ENCODE data around the gene PTPRN. TPM values are rescaled to one million over a fixed set of nuclear protein-coding genes. Genes with fewer than 3 reads are reported as not detected.
"Not testable (repeated sequence)": the region's sequence is repeated elsewhere in the genome, so short reads cannot be mapped to it uniquely, and the experiment has no call there.

PTPRN gene
- total RNA-seq, 1 donor from 2014 or later: 0.35 TPM

DNA sequence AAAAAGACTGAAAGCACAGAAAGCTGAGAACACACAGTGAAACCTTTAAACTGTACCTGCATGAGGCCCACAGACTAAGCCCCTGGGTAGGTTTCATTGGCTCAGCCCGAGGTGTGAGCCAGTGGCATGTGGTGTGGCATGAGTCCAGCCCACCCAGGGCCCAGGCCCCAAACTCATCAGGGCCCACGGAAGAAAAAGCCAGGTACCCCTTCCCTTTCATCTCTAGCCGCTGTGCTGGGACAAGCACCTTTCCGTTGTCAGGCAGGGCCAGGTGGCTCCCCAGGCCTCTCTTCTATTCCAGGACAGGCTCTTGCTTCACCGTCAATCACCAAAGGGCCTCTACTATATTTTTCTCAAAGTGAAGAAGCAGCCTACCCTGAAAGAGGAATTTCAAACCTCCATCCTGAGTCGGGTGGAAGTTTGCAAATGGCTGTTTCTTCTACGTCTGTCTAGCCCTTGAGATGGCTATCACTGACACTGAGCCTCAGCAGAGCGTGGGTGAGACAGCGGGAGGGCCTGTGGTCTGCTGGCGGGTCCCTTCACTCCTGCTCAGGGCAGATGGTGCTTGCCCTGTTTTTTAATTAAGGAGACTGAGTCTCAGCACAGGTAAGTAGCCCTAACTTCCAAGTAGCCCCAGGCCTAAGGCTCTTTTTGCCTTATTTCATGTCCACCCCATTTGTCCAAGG is 21.5 kb downstream of the PTPRN start:
- DNase-seq (ENCODE audit: low read depth): no peak

DNA sequence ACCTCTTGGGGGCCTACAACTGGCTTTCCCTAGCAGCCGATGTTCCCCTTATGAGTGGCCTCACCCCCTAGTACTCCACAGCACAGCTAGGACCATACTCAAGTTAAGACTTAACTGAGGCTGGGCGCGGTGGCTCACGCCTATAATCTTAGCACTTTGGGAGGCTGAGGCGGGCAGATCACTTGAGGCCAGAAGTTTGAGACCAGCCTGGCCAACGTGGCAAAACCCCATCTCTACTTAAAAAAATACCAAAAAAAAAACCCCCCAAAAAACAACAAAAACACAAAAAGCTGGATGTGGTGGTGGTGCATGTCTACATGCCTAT is 22.1 kb downstream of the PTPRN start:
- DNase-seq (ENCODE audit: low read depth): not testable (repeated sequence)

DNA sequence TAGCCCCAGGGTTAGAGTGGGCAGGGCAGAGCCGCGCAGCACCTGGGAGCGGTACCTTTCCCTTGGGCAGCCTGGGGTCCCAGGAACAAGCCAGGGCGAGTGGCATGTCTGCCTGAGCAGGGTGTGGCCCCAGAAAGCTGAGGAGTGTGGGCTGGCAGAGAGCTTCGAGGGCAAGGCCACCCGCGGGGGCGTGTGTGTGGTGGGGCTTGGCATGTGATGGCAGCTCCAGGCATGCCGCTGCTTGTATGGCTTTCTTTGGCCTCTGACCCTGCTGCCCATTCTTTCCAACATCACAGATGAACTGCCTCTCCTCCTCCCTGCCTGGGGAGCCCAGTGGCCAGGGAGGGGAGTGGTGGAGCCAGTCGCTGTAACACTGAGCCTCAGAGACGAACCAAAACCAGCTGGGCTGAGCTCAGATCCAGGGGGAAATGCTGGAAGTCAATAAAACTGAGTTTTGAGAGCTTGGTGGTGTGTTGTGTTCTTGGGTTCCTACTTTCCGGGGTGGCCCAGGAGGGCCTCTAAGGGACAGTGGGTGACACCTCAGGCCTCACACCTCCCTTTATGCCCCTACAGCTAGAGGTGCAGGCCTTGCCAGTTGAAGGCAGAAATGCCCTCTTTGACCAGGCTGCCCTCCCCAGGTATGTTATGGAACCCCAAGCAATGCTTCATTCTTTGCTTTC is 22.6 kb downstream of the PTPRN start:
- DNase-seq (ENCODE audit: low read depth): peak; percentile 30

DNA sequence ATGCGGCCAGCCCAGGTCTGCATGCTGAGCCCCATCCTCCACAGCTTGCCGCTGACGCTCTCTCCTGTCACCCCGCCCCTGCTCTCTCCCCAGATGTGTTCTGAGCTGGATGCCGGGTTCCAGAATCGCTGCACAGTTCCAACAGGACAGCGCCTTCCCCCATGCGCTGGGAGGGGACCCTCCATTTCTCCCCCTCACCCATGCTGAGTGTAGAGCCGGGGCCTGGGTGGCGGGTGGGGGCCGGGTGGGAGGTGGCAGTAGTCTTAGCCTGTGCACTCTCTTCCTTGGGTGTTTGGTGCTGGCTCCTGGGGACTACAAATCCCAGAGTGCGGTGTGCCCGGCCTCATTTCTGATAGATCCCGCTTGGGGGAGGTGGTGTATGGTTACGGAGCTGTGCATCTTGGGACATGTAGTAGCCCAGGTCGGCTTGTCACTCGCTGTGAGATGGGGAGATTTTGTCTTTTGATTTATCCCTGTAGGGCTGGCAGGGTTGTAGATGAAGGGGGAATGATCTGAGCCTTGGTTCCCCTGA is 23.2 kb downstream of the PTPRN start:
- no peak for DNase-seq (ENCODE audit: low read depth)

DNA sequence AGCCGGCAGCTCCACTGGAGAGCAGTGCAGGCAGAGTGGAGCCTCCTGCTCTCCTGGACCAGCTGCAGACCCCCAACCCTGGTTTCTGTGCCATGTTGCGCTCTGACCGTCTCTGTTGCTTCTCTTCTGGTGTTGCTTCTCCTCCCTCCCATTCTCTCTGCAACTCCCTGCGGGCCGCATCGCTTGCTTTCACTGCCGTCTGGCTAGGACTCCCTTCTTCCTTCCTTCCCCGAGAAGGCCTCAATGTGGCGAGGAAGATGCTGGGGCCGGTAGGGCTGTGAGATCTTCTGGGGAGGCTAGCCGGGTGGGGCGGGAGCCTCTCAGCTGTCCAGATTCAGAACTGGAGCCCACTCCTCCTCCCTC is 23.8 kb downstream of the PTPRN start:
- no peak for DNase-seq (ENCODE audit: low read depth)

DNA sequence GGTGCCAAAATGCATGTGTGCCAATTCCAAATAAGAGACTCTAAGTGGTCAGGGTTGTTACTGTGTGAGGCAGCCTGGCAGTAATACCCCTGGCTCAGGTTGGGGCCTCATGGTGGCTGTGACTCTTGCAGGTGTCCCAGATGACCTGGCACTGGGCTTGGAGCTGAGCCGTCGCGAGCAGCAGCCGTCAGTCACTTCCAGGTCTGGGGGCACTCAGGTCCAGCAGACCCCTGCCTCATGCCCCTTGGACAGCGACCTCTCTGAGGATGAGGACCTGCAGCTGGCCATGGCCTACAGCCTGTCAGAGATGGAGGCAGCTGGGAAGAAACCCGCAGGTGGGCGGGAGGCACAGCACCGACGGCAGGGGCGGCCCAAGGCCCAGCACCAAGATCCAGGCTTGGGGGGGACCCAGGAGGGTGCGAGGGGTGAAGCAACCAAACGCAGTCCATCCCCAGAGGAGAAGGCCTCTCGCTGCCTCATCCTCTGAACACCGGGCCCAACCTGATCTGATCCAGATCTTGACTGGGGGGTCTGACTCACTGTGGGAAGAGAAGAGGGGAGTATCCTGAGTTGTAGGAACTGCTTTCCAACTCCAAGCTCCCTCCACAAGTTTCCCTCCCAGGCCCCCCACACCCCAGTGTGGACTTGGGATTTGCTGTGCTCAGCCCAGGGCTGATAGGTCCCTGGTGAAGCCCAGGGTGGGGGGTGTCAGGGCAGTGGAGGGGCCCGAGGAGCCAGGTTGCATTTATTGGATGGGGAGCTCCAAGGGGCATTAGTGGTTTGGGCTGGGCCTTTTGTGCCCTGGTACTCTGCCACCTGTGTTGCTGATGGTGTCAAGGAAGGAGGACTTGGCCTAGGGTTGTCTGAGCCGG is 24.5 kb downstream of the PTPRN start:
- no peak for DNase-seq (ENCODE audit: low read depth)

DNA sequence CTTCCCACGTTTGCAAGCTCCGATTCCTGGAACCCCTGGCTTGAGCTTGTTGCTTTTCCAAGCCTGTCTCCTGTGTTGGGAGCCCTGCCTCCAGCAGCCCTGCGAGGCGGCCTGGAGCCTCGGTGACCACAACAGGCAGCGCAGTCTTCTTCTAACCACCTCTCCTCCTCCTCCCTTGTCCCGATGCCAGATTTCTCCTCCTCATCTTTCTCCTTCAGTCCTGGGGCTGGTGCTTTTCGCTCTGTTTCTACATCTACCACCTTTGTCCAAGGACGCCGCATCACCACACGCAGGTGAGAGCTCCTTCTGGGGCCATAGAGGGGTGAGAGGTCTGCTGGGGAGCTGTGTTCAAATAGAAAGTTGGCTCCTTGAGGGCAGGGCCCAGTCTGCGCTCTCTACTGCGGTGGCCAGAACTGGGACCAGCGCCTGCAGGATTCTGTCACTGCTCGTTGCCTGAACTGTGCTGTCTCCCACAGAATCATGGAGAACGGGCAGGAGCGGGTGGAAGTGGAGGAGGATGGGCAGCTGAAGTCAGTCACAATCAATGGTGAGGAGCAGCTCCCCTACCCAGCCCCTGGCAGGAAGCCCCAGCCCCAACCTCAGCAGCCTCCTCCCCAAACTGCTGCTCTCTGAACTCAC is 26.1 kb downstream of the PTPRN start:
- no peak for DNase-seq (ENCODE audit: low read depth)

DNA sequence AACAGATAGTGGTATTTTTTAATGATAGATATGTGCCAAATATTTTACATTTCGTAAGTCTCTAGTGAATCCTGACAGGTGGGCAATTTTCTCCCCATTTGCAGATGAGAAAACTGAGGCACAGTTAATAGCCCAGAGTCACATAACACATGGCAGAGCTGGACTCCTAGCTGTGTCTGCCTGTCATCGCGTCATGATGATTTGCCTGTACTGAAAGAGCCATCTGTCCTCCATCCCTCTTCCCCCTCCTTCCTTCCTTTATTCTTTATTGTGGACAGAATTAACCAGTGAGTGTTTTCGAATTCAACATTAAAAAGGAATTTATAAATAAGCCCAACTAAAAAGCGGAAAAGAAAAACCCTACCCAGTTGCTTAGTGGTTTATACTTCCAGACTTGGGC is 26.8 kb downstream of the PTPRN start:
- no peak for DNase-seq (ENCODE audit: low read depth)

DNA sequence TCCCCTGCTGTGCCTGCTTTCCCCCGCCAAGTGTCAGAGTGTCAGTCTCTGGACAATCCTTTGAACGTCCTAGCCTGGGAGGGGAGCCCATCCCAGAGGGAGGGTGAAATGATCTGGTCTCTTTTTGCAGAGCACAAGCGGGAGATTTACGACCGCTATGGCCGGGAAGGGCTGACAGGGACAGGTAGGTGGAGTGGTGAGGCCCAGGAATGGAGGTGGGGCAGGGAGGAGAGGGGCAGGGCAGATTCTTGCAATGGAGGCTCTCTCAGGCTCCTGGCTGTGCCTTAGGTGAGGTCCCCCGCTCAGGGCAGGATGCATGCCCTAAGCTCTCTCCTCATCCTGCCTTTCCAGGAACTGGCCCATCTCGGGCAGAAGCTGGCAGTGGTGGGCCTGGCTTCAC is 27.6 kb downstream of the PTPRN start:
- no peak for DNase-seq (ENCODE audit: low read depth)

DNA sequence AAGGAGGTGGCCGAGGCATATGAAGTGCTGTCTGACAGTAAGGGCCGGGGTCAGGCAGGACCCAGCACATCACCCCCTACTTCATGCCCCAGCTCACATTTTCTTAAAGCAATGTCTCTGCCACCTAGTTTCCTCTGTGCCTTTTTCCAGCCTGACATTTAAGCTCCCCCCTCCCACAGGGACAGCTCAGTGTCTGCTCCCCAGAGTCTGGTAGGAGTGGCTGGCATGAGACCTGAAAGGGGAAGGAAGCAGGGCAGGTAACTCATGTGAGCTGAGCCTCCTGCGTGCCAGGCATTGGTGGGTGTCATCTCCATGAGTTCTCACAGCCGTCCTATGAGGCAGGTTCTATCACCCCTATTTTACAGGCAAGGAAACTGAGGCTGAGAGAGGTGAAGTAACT is 28.6 kb downstream of the PTPRN start:
- no peak for DNase-seq (ENCODE audit: low read depth)

DNA sequence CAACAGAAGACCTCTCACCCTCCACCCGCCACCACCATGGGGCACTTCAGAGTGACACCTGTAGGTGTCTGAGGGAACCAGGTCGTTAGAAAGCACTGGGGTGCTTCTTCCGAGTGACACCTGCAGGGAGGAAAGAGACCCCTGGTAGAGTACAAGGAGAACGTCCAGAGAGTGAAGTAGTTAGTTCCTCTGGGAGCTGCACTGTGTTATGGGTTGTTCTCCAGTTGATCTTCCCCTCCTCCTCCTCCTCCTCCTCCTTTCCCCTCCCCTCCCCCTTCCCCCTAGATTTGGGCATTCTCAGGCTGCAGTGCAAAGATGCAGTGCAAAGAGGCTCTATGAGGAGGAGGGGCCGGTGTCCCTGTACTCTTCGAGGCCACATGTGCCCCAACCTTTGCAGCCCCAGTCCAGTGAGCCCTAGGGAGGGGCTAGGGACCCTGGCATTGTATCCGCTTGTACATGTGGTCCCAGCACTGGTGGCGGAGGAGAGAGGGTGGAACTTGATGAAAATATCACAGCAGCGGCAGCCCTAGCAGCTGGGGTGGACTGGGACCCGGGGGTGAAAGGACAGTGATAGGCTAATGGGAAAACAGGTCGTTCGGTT is 29.2 kb downstream of the PTPRN start:
- DNase-seq (ENCODE audit: low read depth): no peak

DNA sequence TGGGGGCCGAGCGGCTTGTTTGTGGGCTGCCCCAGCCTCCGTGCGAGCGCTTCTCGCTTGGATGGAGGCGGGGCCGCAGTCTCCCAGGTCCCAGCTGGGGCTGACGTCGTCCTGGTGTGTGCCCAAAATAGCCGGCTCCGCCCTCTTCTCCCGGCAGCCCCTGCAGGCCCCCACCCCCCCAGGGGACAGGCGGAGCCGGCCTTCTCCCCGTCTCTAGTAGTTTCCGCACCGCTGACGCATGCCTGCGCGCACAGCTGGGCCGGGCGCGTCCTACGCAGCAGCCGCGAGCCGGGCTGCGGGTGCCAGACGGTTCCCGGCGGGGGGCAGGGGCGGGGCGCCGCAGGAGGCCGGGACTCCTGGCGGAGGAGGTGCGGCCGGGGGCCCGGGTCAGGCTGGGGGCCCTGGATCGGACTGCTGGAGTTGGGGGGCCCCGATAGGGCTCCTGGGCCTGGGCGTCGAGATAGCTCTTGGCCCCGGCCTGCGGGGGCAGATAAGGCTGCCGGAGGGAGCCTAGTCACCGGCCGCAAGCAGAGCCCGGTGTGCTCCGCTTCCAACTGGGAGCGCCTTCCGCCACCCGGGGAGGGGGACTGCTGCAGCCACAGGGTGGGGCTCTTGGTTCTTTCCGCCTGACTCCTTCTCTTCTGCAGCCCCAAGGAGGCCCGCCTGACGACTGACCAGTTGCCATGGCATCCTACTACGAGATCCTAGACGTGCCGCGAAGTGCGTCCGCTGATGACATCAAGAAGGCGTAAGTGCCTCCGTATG is 29.9 kb downstream of the PTPRN start, which contains the start of gene DNAJB2:
Gene DNAJB2 (plus strand): TSS at position 216 of the 765 bp plus-strand sequence. CDS start 468 bp downstream, at position 684.
- peak; percentile 96 for DNase-seq (ENCODE audit: low read depth)

DNA sequence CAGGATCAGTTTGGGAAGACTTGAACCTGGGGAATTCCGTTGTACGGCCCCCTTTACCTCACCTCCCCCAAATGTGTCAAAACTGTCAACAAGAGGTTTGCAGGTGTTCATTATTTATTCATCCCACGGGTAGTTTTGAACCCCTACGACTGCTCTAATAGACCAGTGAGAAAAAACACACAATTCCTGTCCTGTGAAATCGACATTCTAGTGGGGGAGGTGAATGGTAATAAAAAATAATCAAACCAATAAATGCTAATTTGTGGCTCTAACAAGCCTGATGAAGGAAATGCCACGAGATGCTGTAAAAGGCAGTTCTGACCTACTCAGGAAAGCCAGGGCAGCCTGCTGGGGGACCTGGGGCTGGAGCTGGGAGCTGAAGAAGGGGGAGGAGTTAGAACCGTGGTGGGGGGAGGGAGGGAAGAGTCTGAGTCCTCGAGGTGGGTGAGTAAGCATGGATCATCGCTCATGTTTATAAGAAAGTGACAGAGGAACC is 30.5 kb downstream of the PTPRN start:
- peak; percentile 23 for DNase-seq (ENCODE audit: low read depth)

DNA sequence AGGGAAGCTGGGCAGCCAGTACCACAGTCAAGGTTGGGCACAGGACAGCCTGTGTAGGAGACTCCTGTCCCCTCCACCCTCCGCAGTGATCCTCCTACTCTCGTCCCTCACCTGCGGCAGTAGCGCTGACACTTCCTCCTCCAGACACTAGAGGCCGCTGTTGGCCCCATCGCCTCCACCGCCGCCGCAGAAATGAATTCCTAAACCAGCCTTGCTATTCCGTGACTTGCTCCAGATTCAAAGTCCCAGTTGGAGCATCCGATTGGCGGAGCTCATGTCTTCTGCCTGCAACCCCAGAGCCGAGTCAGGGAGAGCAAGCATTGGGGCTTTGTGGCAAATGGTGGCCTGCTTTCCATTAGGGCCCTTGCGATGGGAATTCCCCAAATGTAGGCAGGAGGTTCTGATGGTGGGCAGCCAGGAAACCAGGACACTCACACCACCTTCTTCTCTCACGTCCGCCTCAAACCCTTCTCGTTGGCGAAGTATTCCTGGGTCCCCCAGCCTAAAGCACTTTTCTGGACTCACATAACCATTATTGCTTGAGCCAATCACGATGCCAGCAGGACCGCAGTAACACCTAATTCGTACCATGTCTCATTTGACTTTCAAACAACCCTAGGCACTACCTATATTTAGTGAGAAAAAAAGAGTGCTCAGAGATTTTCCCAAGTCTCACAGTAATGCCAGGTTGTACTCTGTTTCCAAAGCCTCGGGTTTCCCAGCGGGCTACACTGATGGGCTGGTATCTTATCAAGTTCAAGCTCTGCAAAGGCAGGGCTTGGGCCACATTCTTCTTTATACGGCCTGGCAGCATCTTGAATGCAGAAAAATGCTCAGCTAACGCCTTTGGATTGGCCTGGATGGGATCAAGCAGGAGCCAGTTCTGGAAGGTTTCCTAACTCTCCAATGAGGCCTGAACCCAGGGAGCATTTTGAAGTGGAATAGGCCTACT is 31.2 kb downstream of the PTPRN start:
- DNase-seq (ENCODE audit: low read depth): peak; percentile 56

DNA sequence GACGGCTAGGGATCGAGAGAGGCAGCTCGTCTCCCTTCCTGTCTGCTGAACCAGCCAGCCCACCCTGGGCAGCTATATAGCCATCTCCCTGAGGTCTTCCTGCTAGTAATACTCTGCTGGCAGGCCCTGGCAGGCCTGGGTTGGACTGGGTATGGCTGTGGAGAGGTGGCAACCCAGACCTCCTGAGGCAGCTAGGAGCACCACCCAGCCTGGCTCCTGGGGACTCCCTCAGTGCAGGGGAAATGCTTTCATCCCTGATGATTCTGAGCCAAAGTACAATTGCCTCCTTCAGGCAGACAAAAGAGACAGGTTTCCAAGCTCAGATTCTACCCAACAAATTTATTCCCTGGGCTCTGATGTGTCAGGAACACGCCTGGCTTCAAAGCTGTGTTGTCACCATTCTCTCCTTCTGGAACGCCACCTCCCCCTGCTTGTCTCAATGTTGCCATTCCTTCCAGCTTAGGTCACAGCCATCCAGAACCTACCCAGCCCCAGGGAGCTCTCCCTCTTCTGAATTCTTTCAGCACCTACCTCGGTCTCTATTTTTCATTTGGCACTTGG is 34.8 kb downstream of the PTPRN start:
- DNase-seq (ENCODE audit: low read depth): peak; percentile 92

DNA sequence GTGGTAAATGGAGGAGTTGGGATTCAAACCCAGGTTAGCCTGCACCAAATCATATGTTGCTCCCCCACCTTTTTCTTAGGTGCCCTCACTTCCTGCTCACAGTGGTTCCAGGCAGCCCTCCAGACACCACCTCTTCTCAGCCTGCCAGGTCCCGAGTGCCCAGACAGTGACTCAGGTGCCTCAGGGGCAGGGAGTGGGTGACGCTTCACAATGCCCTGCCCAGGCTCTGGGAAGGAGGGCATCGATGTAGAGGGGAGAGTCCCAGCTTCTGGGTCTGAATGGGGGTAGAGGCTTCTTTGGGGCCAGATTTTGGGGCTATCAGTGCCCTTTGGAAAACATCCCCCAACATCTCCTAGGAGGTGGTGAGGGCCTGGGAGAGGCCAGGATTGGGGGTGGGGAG is 35.3 kb downstream of the PTPRN start:
- DNase-seq (ENCODE audit: low read depth): peak; percentile 85

DNA sequence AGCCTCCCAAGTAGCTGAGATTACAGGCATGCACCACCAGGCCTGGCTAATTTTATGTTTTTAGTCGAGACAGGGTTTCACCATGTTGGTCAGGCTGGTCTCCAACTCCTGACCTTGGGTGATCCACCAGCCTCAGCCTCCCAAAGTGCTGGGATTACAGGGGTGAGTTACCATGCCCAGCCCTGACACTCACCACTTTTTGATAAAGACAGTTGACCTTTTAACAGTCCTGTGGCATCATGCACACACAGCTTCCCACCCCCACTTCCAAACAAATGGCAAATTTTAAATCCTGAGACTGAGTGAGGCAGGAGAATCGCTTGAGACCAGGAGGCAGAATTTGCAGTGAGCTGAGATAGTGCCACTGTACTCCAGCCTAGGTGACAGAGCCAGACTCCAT is 36.2 kb downstream of the PTPRN start:
- DNase-seq (ENCODE audit: low read depth): peak; percentile 55

DNA sequence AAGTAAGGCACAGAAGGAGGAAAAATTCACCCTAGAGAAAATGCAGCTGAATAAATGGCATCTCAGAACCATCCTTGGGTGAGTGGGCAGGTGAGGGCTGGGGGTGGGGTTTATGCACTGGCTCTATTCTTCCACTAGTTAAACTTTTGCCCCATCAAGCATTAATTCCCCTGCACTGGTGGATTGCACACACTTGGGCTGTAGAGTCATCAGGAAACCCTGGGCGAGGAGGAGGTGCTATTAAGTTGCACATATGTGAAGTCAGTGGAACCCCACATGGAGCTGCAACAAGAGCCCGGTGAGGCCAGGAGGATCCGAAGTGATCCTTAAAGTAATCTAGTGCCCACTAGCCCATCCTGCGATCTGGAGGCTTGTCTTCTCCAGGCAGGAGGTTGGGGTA is 36.8 kb downstream of the PTPRN start:
- DNase-seq (ENCODE audit: low read depth): peak; percentile 79

DNA sequence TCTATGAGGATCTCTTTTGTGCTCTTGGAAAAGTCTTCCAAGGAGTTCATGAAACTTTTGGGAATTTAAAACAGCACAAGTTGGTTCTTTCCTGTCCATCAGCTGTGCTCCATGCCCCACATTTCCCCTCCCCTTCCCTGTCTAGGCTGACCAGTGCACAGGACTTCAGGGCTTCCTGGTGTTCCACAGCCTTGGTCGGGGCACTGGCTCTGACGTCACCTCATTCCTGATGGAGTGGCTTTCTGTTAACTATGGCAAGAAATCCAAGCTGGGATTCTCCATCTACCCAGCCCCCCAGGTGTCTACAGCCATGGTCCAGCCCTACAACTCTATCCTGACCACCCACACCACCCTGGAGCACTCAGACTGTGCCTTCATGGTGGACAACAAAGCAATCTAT is 38.2 kb downstream of the PTPRN start:
- no peak for DNase-seq (ENCODE audit: low read depth)
